SK-N-SH (cell line): ENCODE data around the gene AR. TPM values are rescaled to one million over a fixed set of nuclear protein-coding genes. Genes with fewer than 3 reads are reported as not detected.

ENCODE experiments used
- CTCF ChIA-PET: fragments of 300-600, 350-600 bp; formaldehyde crosslinking; extraction: SDS; loops from one replicate; lab custom pipeline; 2021; lab: Yijun Ruan, JAX
- POLR2A ChIA-PET: fragments of 350-600 bp; sonication (Branson Sonifier 250); formaldehyde crosslinking; extraction: SDS; loops from one replicate; lab custom pipeline; 2020; ENCODE audit warnings: antibody characterized with exemption, inconsistent platforms; lab: Yijun Ruan, JAX
- DNase-seq: peaks from one replicate; pipeline ENCODE4 v3.0.0; 2012
- H2AFZ ChIP-seq: fragments of 200-600 bp; sonication (generic); 2 replicates; pipeline ENCODE4 v1.8.1; 2016; ENCODE audit warnings: antibody characterized with exemption, mild to moderate bottlenecking, low read depth
- H3F3A ChIP-seq: fragments of 200-600 bp; sonication (generic); replicated peaks from 2 replicates; pipeline ENCODE3; 2016; ENCODE audit warnings: antibody characterized with exemption, mild to moderate bottlenecking; ENCODE audit not compliant: insufficient read depth
- H3K27ac ChIP-seq, 2 experiments: fragments of 200-500 bp in 1 of 2; fragments of 200-600 bp in 1 of 2; sonication (Bioruptor generic) in 1 of 2; sonication (generic), shearing (Covaris generic) in 1 of 2; 2 replicates each; pipeline versions ENCODE4 v1.5.1 to v1.6.1; 2014 to 2016; ENCODE audit warnings: low read depth in 2 of 2, inconsistent platforms in 1 of 2, low read length in 1 of 2, mild to moderate bottlenecking in 1 of 2, mixed read lengths in 1 of 2
- H3K27me3 ChIP-seq: fragments of 200-600 bp; sonication (generic), shearing (Covaris generic); 2 replicates; pipeline ENCODE4 v1.6.1; 2016; ENCODE audit warnings: mixed run types; ENCODE audit not compliant: insufficient read depth
- H3K36me3 ChIP-seq, 2 experiments: fragments of 200-500 bp in 1 of 2; fragments of 200-600 bp in 1 of 2; sonication (Bioruptor generic) in 1 of 2; sonication (generic) in 1 of 2; replicated peaks in 1 of 2; 2 replicates each; pipeline versions ENCODE3 to v1.5.1; 2014 to 2016; ENCODE audit warnings: low read length in 1 of 2, mild to moderate bottlenecking in 1 of 2; ENCODE audit not compliant: insufficient read depth in 2 of 2, control insufficient read depth in 1 of 2
- H3K4me1 ChIP-seq, 2 experiments: fragments of 200-500 bp in 1 of 2; fragments of 200-600 bp in 1 of 2; sonication (Bioruptor generic) in 1 of 2; sonication (generic), shearing (Covaris generic) in 1 of 2; 2 replicates each; pipeline versions ENCODE4 v1.5.1 to v1.6.1; 2014 to 2016; ENCODE audit warnings: low read depth in 1 of 2, low read length in 1 of 2, mixed run types in 1 of 2; ENCODE audit not compliant: insufficient read depth in 2 of 2, control insufficient read depth in 1 of 2
- H3K4me2 ChIP-seq: fragments of 200-600 bp; sonication (generic), shearing (Covaris generic); 2 replicates; pipeline ENCODE4 v1.6.1; 2017; ENCODE audit warnings: mixed run types
- H3K4me3 ChIP-seq, 2 experiments: fragments of 200-500 bp in 1 of 2; fragments of 200-600 bp in 1 of 2; sonication (Bioruptor generic) in 1 of 2; sonication (generic), shearing (Covaris generic) in 1 of 2; 2 replicates each; pipeline versions ENCODE4 v1.5.1 to v1.8.1; 2014 to 2016; ENCODE audit warnings: low read depth in 2 of 2, inconsistent platforms in 1 of 2, low read length in 1 of 2, mild to moderate bottlenecking in 1 of 2, mixed read lengths in 1 of 2, moderate library complexity in 1 of 2
- H3K79me2 ChIP-seq: fragments of 200-600 bp; sonication (generic); 2 replicates; pipeline ENCODE4 v1.8.1; 2017; ENCODE audit warnings: mild to moderate bottlenecking; ENCODE audit not compliant: insufficient read depth
- H3K9ac ChIP-seq: fragments of 200-600 bp; sonication (generic); 2 replicates; pipeline ENCODE4 v1.6.1; 2017; ENCODE audit warnings: mixed run types
- H3K9me2 ChIP-seq: fragments of 200-600 bp; sonication (generic); 2 replicates; pipeline ENCODE4 v1.6.1; 2017; ENCODE audit warnings: mixed run types
- H3K9me3 ChIP-seq: fragments of 200-600 bp; sonication (generic); 2 replicates; pipeline ENCODE4 v1.6.1; 2017; ENCODE audit warnings: mixed run types, mild to moderate bottlenecking, moderate library complexity
- H4K20me1 ChIP-seq: fragments of 200-600 bp; sonication (generic); 2 replicates; pipeline ENCODE4 v1.6.1; 2017; ENCODE audit warnings: mild to moderate bottlenecking, mixed run types; ENCODE audit not compliant: insufficient read depth
- CHD2 ChIP-seq: fragments of 150-350 bp; IDR thresholded peaks from 2 replicates; pipeline ENCODE4 v1.6.1; 2018; ENCODE audit warnings: low read length; ENCODE audit not compliant: partially characterized antibody
- FOXJ3 ChIP-seq: sonication (generic); formaldehyde crosslinking; IDR thresholded peaks from 2 replicates; pipeline ENCODE4 v1.5.1; 2020; ENCODE audit warnings: mild to moderate bottlenecking, missing genetic modification reagents
- IRF3 ChIP-seq: fragments of 150-350 bp; IDR thresholded peaks from 2 replicates; pipeline ENCODE4 v1.6.1; 2016; ENCODE audit warnings: mild to moderate bottlenecking, low read depth, low read length
- JUND ChIP-seq: IDR thresholded peaks from 2 replicates; pipeline ENCODE4 v1.4.0; 2012
- MEF2A ChIP-seq: IDR thresholded peaks from 2 replicates; pipeline ENCODE4 v1.4.0; 2012; ENCODE audit warnings: low read depth, borderline replicate concordance
- MXI1 ChIP-seq: IDR thresholded peaks from 2 replicates; pipeline ENCODE4 v1.6.1; 2012; ENCODE audit warnings: mild to moderate bottlenecking, low read depth, low read length, improper control_type of control experiment
- PBX3 ChIP-seq: IDR thresholded peaks from 2 replicates; pipeline ENCODE4; 2012
- POLR2AphosphoS5 ChIP-seq: IDR thresholded peaks from 2 replicates; pipeline ENCODE4 v1.6.1; 2012; ENCODE audit warnings: low read depth, low read length
- RAD21 ChIP-seq: IDR thresholded peaks from 2 replicates; pipeline ENCODE4 v1.6.1; 2012; ENCODE audit warnings: mild to moderate bottlenecking, low read length
- RCOR1 ChIP-seq: fragments of 150-350 bp; IDR thresholded peaks from 2 replicates; pipeline ENCODE4 v1.6.1; 2017; ENCODE audit warnings: antibody characterized with exemption, low read length
- REST ChIP-seq: IDR thresholded peaks from 2 replicates; pipeline ENCODE4 v1.6.1; 2012; ENCODE audit warnings: mild to moderate bottlenecking, low read depth, low read length, moderate library complexity
- SIN3A ChIP-seq: IDR thresholded peaks from 2 replicates; pipeline ENCODE4 v1.6.1; 2012; ENCODE audit warnings: low read depth, mild to moderate bottlenecking, low read length, moderate library complexity, borderline replicate concordance
- TAF1 ChIP-seq: IDR thresholded peaks from 2 replicates; pipeline ENCODE4 v1.6.1; 2012; ENCODE audit warnings: low read depth, mild to moderate bottlenecking, low read length, moderate library complexity, borderline replicate concordance
- USF1 ChIP-seq: IDR thresholded peaks from 2 replicates; pipeline ENCODE4 v1.4.0; 2012; ENCODE audit warnings: low read depth, borderline replicate concordance
- USF2 ChIP-seq: fragments of 150-350 bp; IDR thresholded peaks from 2 replicates; pipeline ENCODE4 v1.6.1; 2017; ENCODE audit warnings: antibody characterized with exemption, low read length, low read depth, borderline replicate concordance
- ZBTB33 ChIP-seq: IDR thresholded peaks from 2 replicates; pipeline ENCODE4 v1.4.0; 2012; ENCODE audit warnings: low read depth, borderline replicate concordance
- WGBS: methylation state at CpG from one replicate; pipeline ENCODE4 v1.1.6; 2017; ENCODE audit warnings: low lambda C conversion rate; 5-methylcytosine and 5-hydroxymethylcytosine counted together
- polyA plus RNA-seq, 3 experiments: library from polyadenylated mRNA; depleted of rRNA; stranded (reverse); fragments of >200 nt; gene quantifications; 2 replicates each; pipeline ENCODE4 v1.2.3, GENCODE V29; 2012

The AR gene
- polyA plus RNA-seq, 1 of the 3 experiments (the other 2 are of a cell fraction): not detected

GRCh38 chrX:67750694-67751093, 206.9 kb downstream of the AR start (continued):
- no peak for TF ChIP-seq MEF2A
- TF ChIP-seq MXI1: no peak
- TF ChIP-seq IRF3: no peak
- no peak for TF ChIP-seq POLR2AphosphoS5
- TF ChIP-seq CHD2: no peak
- TF ChIP-seq JUND: no peak
- no peak for TF ChIP-seq SIN3A
- TF ChIP-seq, all 33 proteins: peak for 0

- no peak for DNase-seq
- Histone ChIP-seq H3K9me3 (no peaks in the 10 kb centered on the region), H3K9ac (no peak overlapping the region), H3K27ac (no peak overlapping the region), H3K79me2 (no peaks in the 10 kb centered on the region), H3F3A (no peaks in the 10 kb centered on the region), H3K27me3 (no peaks in the 10 kb centered on the region), H3K4me2 (no peak overlapping the region), H3K36me3 (no peaks in the 10 kb centered on the region), H3K4me1 (no peaks in the 10 kb centered on the region), H4K20me1 (no peaks in the 10 kb centered on the region), H2AFZ (no peak overlapping the region), H3K9me2 (no peaks in the 10 kb centered on the region), H3K4me3 (no peak overlapping the region)
- no CpG with 5 or more reads among the region's 1 CpG for WGBS
- ChIA-PET POLR2A (no interaction called here), CTCF (no interaction called here)
- TF ChIP-seq REST (no peak), IRF3 (no peak), RAD21 (no peak), MXI1 (no peak), FOXJ3 (CRISPR knock-in tag) (no peak), ZBTB33 (no peak), SIN3A (no peak), RCOR1 (no peak), USF2 (no peak), PBX3 (no peak), TAF1 (no peak), USF1 (no peak)
Measured at GRCh38 chrX:67759018-67759417, 215.2 kb downstream of the AR start.
